H1 (cell line): Measurements from ENCODE around the gene SPATS2L. TPM values are rescaled to one million over a fixed set of nuclear protein-coding genes. Genes with fewer than 3 reads are reported as not detected.

Experiments
- SIRT6 ChIP-seq: IDR thresholded peaks from one replicate; pipeline ENCODE4 v1.7.1; 2012; ENCODE audit warnings: low read length, inconsistent platforms
- TAF7 ChIP-seq: optimal IDR thresholded peaks from 2 replicates; pipeline ENCODE3; 2011; ENCODE audit warnings: low read depth, mild to moderate bottlenecking, inconsistent platforms, low read length, moderate library complexity, borderline replicate concordance
- TBP ChIP-seq: IDR thresholded peaks from 2 replicates; pipeline ENCODE4 v1.6.1; 2011; ENCODE audit warnings: low read depth, low read length, improper control_type of control experiment
- polyA plus RNA-seq, 7 experiments: library from polyadenylated mRNA; depleted of rRNA in 3 of 7; stranded (reverse) in 5 of 7; unstranded in 2 of 7; fragments of >200 nt in 5 of 7; fragments of 200-250 nt in 2 of 7; gene quantifications; 1 replicate in 5 of 7; 2 replicates in 1 of 7; 4 replicates in 1 of 7; pipeline versions ENCODE4 v1.2.1 to v1.2.3, GENCODE V29; 2011 to 2013; ENCODE audit warnings: missing spikeins in 2 of 7, mixed read lengths in 2 of 7
- total RNA-seq: library from RNA; stranded (reverse); fragmentation: NEBNext Ultra II Directional; extraction: Animal tissue kit (Norgen Biotek cat#: 25700); gene quantifications from 2 replicates; pipeline ENCODE4 v1.2.1, GENCODE V29; 2021

SPATS2L gene
- total and polyA plus RNA-seq, 2 of the 8 experiments (the other 6 are each of a cell fraction or from before 2014, with no cell fraction given), result 67.3 to 189 TPM

GRCh38 chr2:200404615-200405014, 98.1 kb downstream of the SPATS2L start (continued):
- TF ChIP-seq SIRT6, result no peak
- TF ChIP-seq TAF7, result no peak
- TF ChIP-seq TBP, result no peak
